ENCODE measurements around the gene FAT4. TPM values are rescaled to one million over a fixed set of nuclear protein-coding genes. Genes with fewer than 3 reads are reported as not detected.

FAT4 gene
- total and polyA plus RNA-seq, 2 of the 8 experiments (the other 6 are each of a cell fraction or from before 2014, with no cell fraction given) = 1.3 to 5.3 TPM

DNA sequence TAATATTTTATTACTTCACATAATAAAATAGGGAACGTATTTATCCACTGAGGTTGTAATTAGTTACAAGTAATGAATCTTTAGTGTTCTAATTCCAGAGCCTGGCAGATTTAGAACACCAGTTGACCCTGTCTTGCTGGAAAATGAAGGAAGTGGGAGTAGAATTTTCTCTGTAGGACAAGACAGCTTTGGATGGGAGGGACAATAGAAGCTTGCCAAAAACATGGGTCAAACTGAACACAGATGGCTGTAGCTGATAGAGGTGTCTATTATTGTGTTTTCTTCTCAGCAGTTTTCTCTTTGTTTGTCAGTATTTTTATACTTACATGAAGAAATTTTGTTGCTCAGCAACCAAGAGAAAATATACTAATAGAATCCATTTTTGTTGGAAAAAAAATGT lies 20.2 kb downstream of the FAT4 start:
- Histone ChIP-seq H2BK12ac (ENCODE audit: low read depth, low read length) (no peak overlapping the region), H3K4ac (replicated peaks; ENCODE audit: insufficient read length, low read depth, low read length) (no peak overlapping the region), H2AK5ac (ENCODE audit: low read depth, low read length) (no peak overlapping the region), H3K23me2 (ENCODE audit: low read depth, low read length) (no peaks in the 10 kb centered on the region), H3K27me3 (replicated peaks in 1 of 4; ENCODE audit: control insufficient read depth in 3 of 4, extremely low read depth in 1 of 4, insufficient read depth in 3 of 4, low read length in 3 of 4) (no peaks in the 10 kb centered on the region), H3K4me1 (replicated peaks in 1 of 4; ENCODE audit: control insufficient read depth in 3 of 4, insufficient read depth in 4 of 4, low read length in 3 of 4) (no peaks in the 10 kb centered on the region; a peak in 1 of 7 replicates), H3K9ac (replicated peaks in 1 of 4; ENCODE audit: extremely low read depth in 1 of 4, low read depth in 3 of 4, low read length in 3 of 4) (no peak overlapping the region), H4K8ac (ENCODE audit: extremely low read depth, insufficient read depth, low read length) (no peak overlapping the region), H2AFZ (ENCODE audit: low read length) (no peak overlapping the region), H3K23ac (ENCODE audit: insufficient read length) (no peak overlapping the region), H3K4me2 (ENCODE audit: insufficient read depth in 1 of 2, low read depth in 2 of 2, low read length in 2 of 2) (no peak overlapping the region), H3K9me3 (ENCODE audit: insufficient read depth in 2 of 2, low read depth in 1 of 2, low read length in 1 of 2) (no peaks in the 10 kb centered on the region), H3K18ac (ENCODE audit: extremely low read depth, low read length) (no peak overlapping the region; the same call in 1 of the 2 replicates), H2BK20ac (ENCODE audit: low read length) (no peak overlapping the region), H3K4me3 (ENCODE audit: extremely low read depth in 1 of 4, insufficient read depth in 2 of 4, low read depth in 3 of 4, low read length in 4 of 4) (no peak overlapping the region), H3K27ac (ENCODE audit: low read depth, low read length) (no peak overlapping the region), H4K5ac (ENCODE audit: insufficient read length, low read depth, low read length) (no peak overlapping the region), H3K36me3 (ENCODE audit: control insufficient read depth in 2 of 4, insufficient read depth in 4 of 4, low read length in 3 of 4) (no peaks in the 10 kb centered on the region), H2BK120ac (replicated peaks; ENCODE audit: low read depth, low read length) (no peak overlapping the region), H2BK5ac (ENCODE audit: low read depth, low read length) (no peak overlapping the region), H3K56ac (replicated peaks; ENCODE audit: insufficient read length, low read depth, low read length) (no peak overlapping the region), H4K20me1 (replicated peaks in 1 of 2; ENCODE audit: control insufficient read depth in 1 of 2, insufficient read depth in 2 of 2, low read length in 2 of 2) (no peaks in the 10 kb centered on the region), H3K14ac (ENCODE audit: insufficient read length) (no peak overlapping the region), H2BK15ac (ENCODE audit: low read length) (no peak overlapping the region), H3K79me2 (ENCODE audit: control insufficient read depth in 1 of 2, insufficient read depth in 2 of 2, low read length in 2 of 2) (no peaks in the 10 kb centered on the region), H4K91ac (replicated peaks; ENCODE audit: insufficient read length, low read length) (no peak overlapping the region), H3K79me1 (ENCODE audit: low read depth, low read length) (no peaks in the 10 kb centered on the region)
- TF ChIP-seq CEBPB (IDR thresholded peaks at IDR 0.05; ENCODE audit: low read depth, low read length) = no peak
- no peak for TF ChIP-seq ASH2L (IDR thresholded peaks at IDR 0.05; ENCODE audit: low read length)
- no peak for TF ChIP-seq CTBP2 (IDR thresholded peaks at IDR 0.05; ENCODE audit: borderline replicate concordance, insufficient read depth, insufficient read length, low read length)
- TF ChIP-seq EGR1 (IDR thresholded peaks at IDR 0.05; ENCODE audit: borderline replicate concordance, low read depth, low read length) = no peak
- DNase-seq (ENCODE audit: low read depth in 1 of 2, low spot score in 2 of 2) (no peak), FAIRE-seq (no peak)
- 76% methylated on average over 1 of the region's 1 CpG; no CpG with 5 or more reads in 1 of the 2 experiments for WGBS, 2 experiments (ENCODE audit: extremely low coverage in 1 of 2, insufficient coverage in 1 of 2, insufficient read length in 1 of 2, insufficient replicate concordance in 2 of 2, low coverage in 1 of 2, low lambda C conversion rate in 2 of 2, missing lambda C conversion rate in 1 of 2)
- CTCF ChIA-PET (ENCODE audit: partially characterized antibody) = interaction anchor here (0.6 to 2.1 kb wide), 4 partner anchors 10 to 403 kb away, joined by 3 to 7 read pairs (median 3); partner anchors contain the start of gene FAT4
- POLR2A ChIA-PET (ENCODE audit: partially characterized antibody) = no interaction called here
